Measurements from ENCODE around the gene TAF10. TPM values are rescaled to one million over a fixed set of nuclear protein-coding genes. Genes with fewer than 3 reads are reported as not detected.

Gene TAF10
- total and polyA plus RNA-seq, 2 of the 13 experiments (the other 11 are each of a cell fraction or from before 2014, with no cell fraction given): 71.3 to 134 TPM

DNA sequence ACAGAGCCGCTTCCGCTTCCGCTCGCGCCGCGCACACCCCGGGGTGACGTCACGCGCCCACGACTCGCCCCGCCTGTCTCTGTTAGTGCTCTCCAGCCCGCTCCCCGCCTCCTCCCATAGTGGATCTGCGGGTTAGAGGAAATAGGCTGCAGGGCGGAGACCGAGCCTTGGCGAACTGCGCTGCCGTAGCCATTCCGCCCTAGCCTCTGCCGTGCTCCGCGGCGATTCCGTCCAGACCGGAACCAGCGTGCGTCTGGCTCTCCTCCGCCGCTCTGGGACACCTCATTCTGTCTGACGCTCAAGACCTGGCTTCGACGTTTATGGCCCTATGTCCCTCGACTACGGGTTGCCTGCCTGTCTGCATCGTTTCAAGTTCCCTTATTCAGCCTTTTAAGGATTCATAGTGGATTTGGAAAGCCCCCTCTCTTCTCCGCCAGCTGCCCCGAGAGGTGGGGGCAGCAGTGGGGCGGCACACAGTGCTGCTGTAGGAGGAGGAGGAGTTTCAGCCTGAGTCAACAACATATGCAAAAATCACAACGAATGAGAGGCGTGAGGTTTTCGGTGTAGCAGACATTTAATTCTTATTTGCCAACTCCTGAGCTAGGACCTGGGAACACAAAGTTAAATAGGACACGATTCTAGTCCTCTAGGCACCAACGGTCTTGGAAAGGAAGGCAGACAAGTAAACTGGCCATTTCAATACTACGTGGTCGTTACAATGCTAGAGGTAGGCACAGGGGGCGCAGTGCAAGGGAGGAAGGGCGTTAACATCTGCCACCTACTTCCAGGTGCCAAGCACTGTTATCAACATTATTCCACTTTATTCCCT is at the start of gene TAF10 (continued):
- TF ChIP-seq ZNF720 (CRISPR knock-in tag; IDR thresholded peaks at IDR 0.05) (no peak), ZNF501 (CRISPR knock-in tag; IDR thresholded peaks at IDR 0.05) (peak; percentile 86), MAFG (CRISPR knock-in tag; IDR thresholded peaks at IDR 0.05) (no peak), HMG20B (CRISPR knock-in tag; conservative IDR thresholded peaks at IDR 0.05) (no peak), FIP1L1 (IDR thresholded peaks at IDR 0.05; ENCODE audit: borderline replicate concordance, insufficient read depth, low read depth, low read length) (no peak), FOXK1 (CRISPR knock-in tag; IDR thresholded peaks at IDR 0.05; ENCODE audit: borderline replicate concordance, low read depth) (no peak), ZNF619 (CRISPR knock-in tag; IDR thresholded peaks at IDR 0.05) (no peak), ARID4A (CRISPR knock-in tag; IDR thresholded peaks at IDR 0.05; ENCODE audit: borderline replicate concordance) (peak; percentile 93; the same call in 1 of the 2 replicates), ZNF12 (CRISPR knock-in tag; IDR thresholded peaks at IDR 0.05) (peak; percentile 88), ELK4 (CRISPR knock-in tag; IDR thresholded peaks at IDR 0.05; ENCODE audit: borderline replicate concordance) (no peak), ZNF883 (CRISPR knock-in tag; IDR thresholded peaks at IDR 0.05; ENCODE audit: not compliant biosample characterization) (no peak), NFKBIZ (CRISPR knock-in tag; IDR thresholded peaks at IDR 0.05) (0 out of 2 replicates have a peak, but pooled peaks have one; percentile 50), NFE2L1 (CRISPR knock-in tag; IDR thresholded peaks at IDR 0.05; ENCODE audit: borderline replicate concordance) (no peak), SUZ12 (IDR thresholded peaks at IDR 0.05; ENCODE audit: low read depth, low read length) (no peak), ATAD3A (CRISPR knock-in tag; IDR thresholded peaks at IDR 0.05) (no peak), ZNF234 (CRISPR knock-in tag; conservative IDR thresholded peaks at IDR 0.05) (no peak), ZNF280B (CRISPR knock-in tag; IDR thresholded peaks at IDR 0.05; ENCODE audit: borderline replicate concordance) (peak; percentile 70; the same call in 1 of the 2 replicates), HOXA9 (CRISPR knock-in tag; IDR thresholded peaks at IDR 0.05; ENCODE audit: borderline replicate concordance) (peak; percentile 61; the same call in 1 of the 2 replicates), THAP11 (CRISPR knock-in tag; IDR thresholded peaks at IDR 0.05) (peak; percentile 73), ZNF274 (CRISPR knock-in tag; IDR thresholded peaks at IDR 0.05) (peak; percentile 81), TCF7 (IDR thresholded peaks at IDR 0.05; ENCODE audit: low read depth) (0 out of 2 replicates have a peak, but pooled peaks have one; percentile 4), POLR2AphosphoS2 (IDR thresholded peaks at IDR 0.05; ENCODE audit: low read depth, low read length) (peak; percentile 60; the same call in 1 of the 2 replicates), TRIM24 (CRISPR knock-in tag; IDR thresholded peaks at IDR 0.05) (no peak), RARA (CRISPR knock-in tag; IDR thresholded peaks at IDR 0.05) (0 out of 2 replicates have a peak, but pooled peaks have one; percentile 11)

Data from HepG2 (cell line).